Ectodermal cell (in vitro differentiated cells): ENCODE results near the gene HECA.
"Not testable (repeated sequence)": the region's sequence is repeated elsewhere in the genome, so short reads cannot be mapped to it uniquely, and the experiment has no call there.

Source experiments
- H3K27ac ChIP-seq: 2 replicates; pipeline ENCODE4 v1.7.0; 2013; ENCODE audit warnings: mild to moderate bottlenecking, low read depth, low read length; ENCODE audit not compliant: insufficient read depth, poor library complexity, severe bottlenecking
- H3K27me3 ChIP-seq: 2 replicates; pipeline ENCODE4 v1.7.0; 2013; ENCODE audit warnings: mild to moderate bottlenecking, low read length; ENCODE audit not compliant: insufficient read depth, control insufficient read depth, poor library complexity, severe bottlenecking
- H3K36me3 ChIP-seq: one replicate; pipeline ENCODE4 v1.7.0; 2013; ENCODE audit warnings: low read length; ENCODE audit not compliant: control insufficient read depth, insufficient read depth
- H3K4me1 ChIP-seq: one replicate; pipeline ENCODE4 v1.7.0; 2013; ENCODE audit warnings: low read length; ENCODE audit not compliant: control insufficient read depth, insufficient read depth
- H3K4me3 ChIP-seq: 2 replicates; pipeline ENCODE4 v1.7.0; 2013; ENCODE audit warnings: low read depth, low read length, control low read depth; ENCODE audit not compliant: insufficient read depth
- H3K9me3 ChIP-seq: 2 replicates; pipeline ENCODE4 v1.7.0; 2013; ENCODE audit warnings: mild to moderate bottlenecking, low read length, moderate library complexity; ENCODE audit not compliant: control insufficient read depth
- WGBS, 2 experiments: methylation state at CpG; one replicate each; pipeline ENCODE4 v1.1.7; 2013; ENCODE audit warnings: missing lambda C conversion rate in 2 of 2; 5-methylcytosine and 5-hydroxymethylcytosine counted together

The HECA gene

GRCh38 chr6:139157086-139157485, 22.2 kb downstream of the HECA start:
- H3K27me3 ChIP-seq, H3K9me3 ChIP-seq, H3K4me3 ChIP-seq, H3K36me3 ChIP-seq, H3K27ac ChIP-seq, H3K4me1 ChIP-seq: not testable (repeated sequence)
- WGBS, 2 experiments = 95 to 97% methylated on average over 4 to 5 of the region's 5 CpGs

GRCh38 chr6:139159016-139159415, 24.1 kb downstream of the HECA start:
- H3K4me1 ChIP-seq = no peaks in the 10 kb centered on the region
- no peaks in the 10 kb centered on the region for H3K27me3 ChIP-seq
- H3K36me3 ChIP-seq = no peaks in the 10 kb centered on the region
- no peak overlapping the region for H3K4me3 ChIP-seq
- no peak overlapping the region for H3K27ac ChIP-seq
- H3K9me3 ChIP-seq = no peaks in the 10 kb centered on the region
- 92 to 98% methylated on average over 3 to 4 of the region's 4 CpGs for WGBS, 2 experiments

- Histone ChIP-seq H3K9me3 (no peaks in the 10 kb centered on the region), H3K36me3 (no peaks in the 10 kb centered on the region), H3K27ac (no peak overlapping the region), H3K27me3 (no peaks in the 10 kb centered on the region), H3K4me3 (no peak overlapping the region), H3K4me1 (no peaks in the 10 kb centered on the region)
- WGBS, 2 experiments = 89 to 100% methylated on average over 1 of the region's 1 CpG
Observed at GRCh38 chr6:139161169-139161568, 26.3 kb downstream of the HECA start.

DNA sequence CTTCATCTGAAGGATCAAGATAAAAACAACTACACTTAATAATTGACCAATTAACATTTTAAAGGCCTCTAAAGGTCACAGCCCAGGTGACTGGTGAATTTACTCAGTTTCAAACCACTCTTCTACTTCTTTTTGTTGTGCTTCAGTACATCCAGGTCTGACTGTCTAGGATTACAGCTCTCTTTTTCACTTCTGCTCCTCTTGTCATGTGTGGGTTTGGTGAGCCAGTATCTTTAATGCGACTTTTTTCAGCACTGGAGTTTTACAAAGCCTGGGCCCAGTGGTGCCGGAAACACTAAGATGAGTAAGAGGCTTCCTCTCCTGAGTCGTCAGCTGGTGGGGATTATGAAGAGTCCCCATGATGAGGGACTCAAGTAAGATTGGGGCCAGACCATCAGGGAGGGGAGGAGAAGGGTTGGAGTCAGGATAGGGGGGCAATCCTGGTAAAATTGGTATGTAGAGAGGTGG, 27.0 kb downstream of the HECA start:
- Histone ChIP-seq H3K36me3 (peaks cover 5% of the 10 kb centered on the region), H3K27ac (no peak overlapping the region), H3K4me1 (no peaks in the 10 kb centered on the region), H3K27me3 (no peaks in the 10 kb centered on the region), H3K9me3 (no peaks in the 10 kb centered on the region), H3K4me3 (no peak overlapping the region)
- 75 to 78% methylated on average over 3 of the region's 3 CpGs for WGBS, 2 experiments

DNA sequence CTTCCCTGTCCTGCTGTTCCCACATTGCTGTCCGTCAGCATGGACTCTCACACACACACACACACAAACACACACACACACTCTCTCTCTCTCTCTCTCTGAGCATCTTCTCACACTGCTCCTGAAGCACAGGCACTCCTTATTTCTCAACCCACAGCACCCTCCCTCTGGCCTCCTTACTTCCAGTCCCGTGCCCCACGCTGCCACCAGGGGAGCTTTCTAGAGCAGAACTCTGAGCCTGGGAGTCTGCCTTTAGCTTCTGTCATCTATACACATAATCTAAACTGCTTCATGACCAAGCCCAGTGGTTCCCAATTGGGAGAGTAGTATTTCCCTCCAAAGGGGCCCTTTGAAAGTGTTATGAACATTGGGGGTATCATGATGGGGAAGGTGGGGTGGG, 29.1 kb downstream of the HECA start:
- H3K9me3 ChIP-seq = no peaks in the 10 kb centered on the region
- H3K4me3 ChIP-seq = no peak overlapping the region
- no peaks in the 10 kb centered on the region for H3K27me3 ChIP-seq
- H3K27ac ChIP-seq = no peak overlapping the region
- 73% methylated on average over 3 of the region's 3 CpGs for WGBS, 2 experiments
- peaks cover 5% of the 10 kb centered on the region for H3K36me3 ChIP-seq
- no peaks in the 10 kb centered on the region for H3K4me1 ChIP-seq

GRCh38 chr6:139165324-139165723, 30.4 kb downstream of the HECA start:
- Histone ChIP-seq H3K36me3 (peaks cover 5% of the 10 kb centered on the region), H3K27me3 (no peaks in the 10 kb centered on the region), H3K9me3 (no peaks in the 10 kb centered on the region), H3K4me1 (no peaks in the 10 kb centered on the region), H3K4me3 (no peak overlapping the region), H3K27ac (no peak overlapping the region)
- 97 to 100% methylated on average over 2 of the region's 2 CpGs for WGBS, 2 experiments

- Histone ChIP-seq H3K27me3 (no peaks in the 10 kb centered on the region), H3K9me3 (no peaks in the 10 kb centered on the region), H3K27ac (no peak overlapping the region), H3K4me1 (no peaks in the 10 kb centered on the region), H3K4me3 (no peak overlapping the region), H3K36me3 (peaks cover 5% of the 10 kb centered on the region)
- WGBS, 2 experiments = 95% methylated on average over 35 of the region's 35 CpGs
Observed at GRCh38 chr6:139166238-139166955, 31.5 kb downstream of the HECA start.

- Histone ChIP-seq H3K9me3 (no peaks in the 10 kb centered on the region), H3K27me3 (no peaks in the 10 kb centered on the region), H3K27ac (no peak overlapping the region), H3K4me3 (no peak overlapping the region), H3K36me3 (peaks cover 5% of the 10 kb centered on the region), H3K4me1 (no peaks in the 10 kb centered on the region)
- WGBS, 2 experiments = 95% methylated on average over 20 of the region's 20 CpGs
Observed at GRCh38 chr6:139166956-139167313, 32.1 kb downstream of the HECA start.

GRCh38 chr6:139172151-139172550, 37.3 kb downstream of the HECA start:
- no peaks in the 10 kb centered on the region for H3K27me3 ChIP-seq
- H3K36me3 ChIP-seq = no peaks in the 10 kb centered on the region
- no peak overlapping the region for H3K4me3 ChIP-seq
- no peaks in the 10 kb centered on the region for H3K9me3 ChIP-seq
- 93 to 97% methylated on average over 4 of the region's 4 CpGs for WGBS, 2 experiments
- H3K4me1 ChIP-seq = no peaks in the 10 kb centered on the region
- no peak overlapping the region for H3K27ac ChIP-seq

GRCh38 chr6:139172567-139172966, 37.7 kb downstream of the HECA start:
- no peak overlapping the region for H3K4me3 ChIP-seq
- H3K27ac ChIP-seq = no peak overlapping the region
- H3K4me1 ChIP-seq = no peaks in the 10 kb centered on the region
- H3K36me3 ChIP-seq = no peaks in the 10 kb centered on the region
- H3K9me3 ChIP-seq = no peaks in the 10 kb centered on the region
- H3K27me3 ChIP-seq = no peaks in the 10 kb centered on the region
- 76 to 80% methylated on average over 6 of the region's 6 CpGs for WGBS, 2 experiments

GRCh38 chr6:139173172-139173571, 38.3 kb downstream of the HECA start:
- no peaks in the 10 kb centered on the region for H3K4me1 ChIP-seq
- H3K4me3 ChIP-seq = no peak overlapping the region
- no peak overlapping the region for H3K27ac ChIP-seq
- no peaks in the 10 kb centered on the region for H3K36me3 ChIP-seq
- H3K27me3 ChIP-seq = no peaks in the 10 kb centered on the region
- no peaks in the 10 kb centered on the region for H3K9me3 ChIP-seq
- 81 to 89% methylated on average over 2 of the region's 2 CpGs for WGBS, 2 experiments
